Keratinocyte (primary cell): Measurements from ENCODE around the gene KDM2A. TPM values are rescaled to one million over a fixed set of nuclear protein-coding genes. Genes with fewer than 3 reads are reported as not detected.
"Not testable (repeated sequence)": the region's sequence is repeated elsewhere in the genome, so short reads cannot be mapped to it uniquely, and the experiment has no call there.

Source experiments
- DNase-seq: peaks from one replicate; pipeline ENCODE4 v3.0.0-alpha.2; 2011; ENCODE audit warnings: low read depth, missing footprints, low spot score
- FAIRE-seq: peaks from 2 replicates; lab custom pipeline; 2011; peaks lifted over from hg19 to GRCh38; lab: Jason Lieb, UNC
- H2AFZ ChIP-seq: 2 replicates; pipeline ENCODE4 v1.6.0; 2012; ENCODE audit warnings: low read length, control low read depth, inconsistent platforms; ENCODE audit not compliant: control insufficient read depth
- H3K27ac ChIP-seq: 2 replicates; pipeline ENCODE4 v1.5.1; 2011; ENCODE audit warnings: low read length; ENCODE audit not compliant: control insufficient read depth, insufficient read depth
- H3K27me3 ChIP-seq: 3 replicates; pipeline ENCODE4 v1.6.0; 2011; ENCODE audit warnings: low read length; ENCODE audit not compliant: control insufficient read depth, insufficient read depth; ENCODE audit errors: extremely low read depth
- H3K36me3 ChIP-seq, 2 experiments: 2 replicates in 1 of 2; 3 replicates in 1 of 2; pipeline ENCODE4 v1.5.1; 2011; ENCODE audit warnings: low read length in 2 of 2, mild to moderate bottlenecking in 1 of 2; ENCODE audit not compliant: control insufficient read depth in 2 of 2, insufficient read depth in 2 of 2; ENCODE audit errors: extremely low read depth in 1 of 2
- H3K4me1 ChIP-seq: 3 replicates; pipeline ENCODE4 v1.5.1; 2011; ENCODE audit warnings: low read length; ENCODE audit not compliant: control insufficient read depth, insufficient read depth; ENCODE audit errors: extremely low read depth
- H3K4me2 ChIP-seq: 3 replicates; pipeline ENCODE4 v1.6.0; 2011; ENCODE audit warnings: low read depth, low read length; ENCODE audit not compliant: control insufficient read depth, insufficient read depth; ENCODE audit errors: extremely low read depth
- H3K4me3 ChIP-seq, 3 experiments: fragments of 200-600 bp in 1 of 3; sonication (generic) in 1 of 3; 2 replicates in 2 of 3; 3 replicates in 1 of 3; pipeline ENCODE4 v1.5.1; 2011 to 2016; ENCODE audit warnings: low read length in 3 of 3, mild to moderate bottlenecking in 3 of 3, control low read depth in 2 of 3, inconsistent platforms in 1 of 3, low read depth in 1 of 3, mixed read lengths in 1 of 3, mixed run types in 1 of 3, moderate library complexity in 1 of 3; ENCODE audit not compliant: control insufficient read depth in 2 of 3, insufficient read depth in 2 of 3; ENCODE audit errors: extremely low read depth in 1 of 3
- H3K79me2 ChIP-seq: 2 replicates; pipeline ENCODE4 v1.6.0; 2012; ENCODE audit warnings: low read length; ENCODE audit not compliant: control insufficient read depth, insufficient read depth
- H3K9ac ChIP-seq: 3 replicates; pipeline ENCODE4 v1.6.0; 2011; ENCODE audit warnings: low read length; ENCODE audit not compliant: control insufficient read depth, insufficient read depth; ENCODE audit errors: extremely low read depth
- H3K9me1 ChIP-seq: 3 replicates; pipeline ENCODE4 v1.6.0; 2011; ENCODE audit warnings: low read length; ENCODE audit not compliant: control insufficient read depth, insufficient read depth; ENCODE audit errors: extremely low read depth
- H3K9me3 ChIP-seq: 2 replicates; pipeline ENCODE4 v1.5.1; 2012; ENCODE audit warnings: low read depth, low read length; ENCODE audit not compliant: control insufficient read depth
- H4K20me1 ChIP-seq: 3 replicates; pipeline ENCODE4 v1.6.0; 2011; ENCODE audit warnings: low read length; ENCODE audit not compliant: control insufficient read depth, insufficient read depth; ENCODE audit errors: extremely low read depth
- EZH2 ChIP-seq: IDR thresholded peaks from one replicate; pipeline ENCODE4 v1.6.1; 2012; ENCODE audit warnings: inconsistent platforms, mild to moderate bottlenecking, low read length, moderate library complexity
- dilution Hi-C: fragments of 300-500 bp; cut with MboI; formaldehyde crosslinking; loops from one replicate; pipeline ENCODE4 v1.7.0; 2020; ENCODE audit warnings: low sequenced_read_pairs; ENCODE audit not compliant: extremely low pct_ligation_motif_present
- polyA plus RNA-seq, 5 experiments: library from polyadenylated mRNA; depleted of rRNA in 3 of 5; stranded (reverse) in 3 of 5; stranded (forward) in 1 of 5; unstranded in 1 of 5; fragments of >200 nt; gene quantifications; 1 replicate in 1 of 5; 2 replicates in 3 of 5; 3 replicates in 1 of 5; pipeline versions ENCODE4 v1.2.1 to v1.2.3, GENCODE V29; 2011 to 2012; ENCODE audit warnings: missing spikeins in 2 of 5, low read depth in 1 of 5, low replicate concordance in 1 of 5
- TF ChIP-seq, protein P1 (sequence below), 3 experiments: IDR thresholded peaks in 1 of 3; conservative IDR thresholded peaks in 1 of 3; optimal IDR thresholded peaks in 1 of 3; 2 replicates in 2 of 3; 3 replicates in 1 of 3; pipeline versions ENCODE3 to v1.5.1; 2011; ENCODE audit warnings: low read length in 3 of 3, mild to moderate bottlenecking in 3 of 3, moderate library complexity in 2 of 3, control low read depth in 1 of 3, inconsistent platforms in 1 of 3; ENCODE audit not compliant: insufficient read depth in 2 of 3; ENCODE audit errors: extremely low read depth in 1 of 3

Gene KDM2A
- polyA plus RNA-seq, 1 donor (not counting 4 experiments of a cell fraction or from before 2014, with no cell fraction given) = 29.9 TPM

DNA sequence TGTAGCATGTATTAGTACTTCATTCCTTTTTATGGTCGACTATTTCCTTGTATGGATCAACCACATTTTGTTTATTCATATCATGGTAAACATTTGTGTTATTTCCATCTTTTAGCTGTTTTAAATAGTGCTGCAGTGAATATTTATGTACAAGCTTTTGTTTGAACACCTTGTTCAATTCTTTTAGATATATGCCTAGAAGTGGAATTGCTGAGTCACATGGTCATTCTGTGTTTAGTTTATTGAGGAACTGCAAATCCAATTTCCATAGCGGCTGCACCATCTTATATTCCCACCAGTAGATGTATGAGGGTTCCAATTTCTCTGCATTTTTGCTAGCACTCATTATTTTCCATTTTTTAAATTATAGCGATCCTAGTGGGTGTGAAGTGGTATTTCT lies 85.8 kb downstream of the KDM2A start:
- Histone ChIP-seq H3K9me1 (no peaks in the 10 kb centered on the region), H4K20me1 (no peaks in the 10 kb centered on the region), H3K4me3 (no peak overlapping the region), H3K27ac (no peak overlapping the region), H2AFZ (no peak overlapping the region), H3K9me3 (no peaks in the 10 kb centered on the region), H3K4me2 (no peak overlapping the region), H3K36me3 (peaks cover 7 to 10% of the 10 kb centered on the region in 2 experiments), H3K79me2 (no peaks in the 10 kb centered on the region), H3K27me3 (no peaks in the 10 kb centered on the region), H3K4me1 (no peaks in the 10 kb centered on the region), H3K9ac (no peak overlapping the region)
- no peak for DNase-seq
- TF ChIP-seq EZH2 = no peak
- TF ChIP-seq, protein P1, sequence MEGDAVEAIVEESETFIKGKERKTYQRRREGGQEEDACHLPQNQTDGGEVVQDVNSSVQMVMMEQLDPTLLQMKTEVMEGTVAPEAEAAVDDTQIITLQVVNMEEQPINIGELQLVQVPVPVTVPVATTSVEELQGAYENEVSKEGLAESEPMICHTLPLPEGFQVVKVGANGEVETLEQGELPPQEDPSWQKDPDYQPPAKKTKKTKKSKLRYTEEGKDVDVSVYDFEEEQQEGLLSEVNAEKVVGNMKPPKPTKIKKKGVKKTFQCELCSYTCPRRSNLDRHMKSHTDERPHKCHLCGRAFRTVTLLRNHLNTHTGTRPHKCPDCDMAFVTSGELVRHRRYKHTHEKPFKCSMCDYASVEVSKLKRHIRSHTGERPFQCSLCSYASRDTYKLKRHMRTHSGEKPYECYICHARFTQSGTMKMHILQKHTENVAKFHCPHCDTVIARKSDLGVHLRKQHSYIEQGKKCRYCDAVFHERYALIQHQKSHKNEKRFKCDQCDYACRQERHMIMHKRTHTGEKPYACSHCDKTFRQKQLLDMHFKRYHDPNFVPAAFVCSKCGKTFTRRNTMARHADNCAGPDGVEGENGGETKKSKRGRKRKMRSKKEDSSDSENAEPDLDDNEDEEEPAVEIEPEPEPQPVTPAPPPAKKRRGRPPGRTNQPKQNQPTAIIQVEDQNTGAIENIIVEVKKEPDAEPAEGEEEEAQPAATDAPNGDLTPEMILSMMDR (optimal IDR thresholded peaks at IDR 0.05 in 1 of 3, IDR thresholded peaks at IDR 0.05 in 1 of 3, conservative IDR thresholded peaks at IDR 0.05 in 1 of 3; ENCODE audit: extremely low read depth in 1 of 3, insufficient read depth in 2 of 3, low read length in 3 of 3) = no peak
- no peak for FAIRE-seq
- dilution Hi-C loops = no loop called here

DNA sequence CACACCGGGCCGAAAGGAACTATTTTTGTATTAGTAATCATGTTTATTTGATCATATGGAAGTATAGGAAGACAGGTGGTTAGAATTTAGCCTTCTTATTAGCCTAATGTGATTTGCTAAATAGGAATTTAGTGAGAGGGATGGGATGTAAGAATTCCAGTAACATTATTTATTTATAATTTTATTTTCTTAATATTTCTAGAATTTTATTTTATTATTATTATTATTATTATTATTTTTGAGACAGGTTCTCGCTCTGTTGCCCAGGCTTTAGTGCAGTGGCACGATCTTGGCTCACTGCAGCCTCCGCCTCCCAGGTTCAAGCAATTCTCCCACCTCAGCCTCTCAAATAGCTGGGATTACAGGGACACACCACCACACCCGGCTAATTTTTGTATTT lies 90.2 kb downstream of the KDM2A start:
- H3K9me1 ChIP-seq, DNase-seq, H3K27me3 ChIP-seq, H3K9ac ChIP-seq, H3K4me2 ChIP-seq, FAIRE-seq, dilution Hi-C loops, H2AFZ ChIP-seq, H3K4me1 ChIP-seq, H3K79me2 ChIP-seq, H4K20me1 ChIP-seq, H3K9me3 ChIP-seq, H3K4me3 ChIP-seq, H3K27ac ChIP-seq: not testable (repeated sequence)
- peaks cover 6 to 12% of the 10 kb centered on the region in 2 experiments for H3K36me3 ChIP-seq
